Endothelial cell of umbilical vein (primary cell): ENCODE measurements around the gene TGM1. TPM values are rescaled to one million over a fixed set of nuclear protein-coding genes. Genes with fewer than 3 reads are reported as not detected.
A peak's percentile ranks its signal among the peaks of the same experiment; 100 is the strongest.

Experiments used
- BruUV-seq: library from RNA; stranded (reverse); fragments of 400-500 nt; replicated peaks from 2 replicates; lab custom pipeline; 2021; lab: Mats Ljungman, UMichigan
- CTCF ChIA-PET: fragments of 300-600, 350-600 bp; sonication (Branson Sonifier 250); formaldehyde crosslinking; loops from one replicate; lab custom pipeline; 2021; ENCODE audit warnings: antibody characterized with exemption, inconsistent platforms; lab: Charles Lee
- POLR2A ChIA-PET: fragments of 300-600, 350-600 bp; sonication (Branson Sonifier 250); formaldehyde crosslinking; loops from one replicate; lab custom pipeline; 2021; ENCODE audit warnings: antibody characterized with exemption, inconsistent platforms; lab: Charles Lee
- DNase-seq: peaks from one replicate; pipeline ENCODE4 v3.0.0-alpha.2; 2011; ENCODE audit warnings: low read depth, low spot score
- FAIRE-seq: peaks from 2 replicates; lab custom pipeline; 2011; peaks lifted over from hg19 to GRCh38; lab: Jason Lieb, UNC
- H2AFZ ChIP-seq: 2 replicates; pipeline ENCODE4 v1.6.0; 2012; ENCODE audit warnings: low read depth, low read length, control low read depth, inconsistent platforms
- H3K27ac ChIP-seq: 2 replicates; pipeline ENCODE4 v1.5.1; 2011; ENCODE audit warnings: low read depth, mild to moderate bottlenecking, control low read depth, low read length, moderate library complexity; ENCODE audit not compliant: insufficient read depth
- H3K27me3 ChIP-seq, 2 experiments: 2 replicates each; pipeline versions ENCODE4 v1.6.0 to v1.6.1; 2011; ENCODE audit warnings: low read length in 2 of 2, mixed read lengths in 1 of 2; ENCODE audit not compliant: control insufficient read depth in 2 of 2, insufficient read depth in 2 of 2
- H3K36me3 ChIP-seq, 2 experiments: 2 replicates in 1 of 2; 3 replicates in 1 of 2; pipeline ENCODE4 v1.5.1; 2011; ENCODE audit warnings: low read length in 2 of 2, mild to moderate bottlenecking in 1 of 2, moderate library complexity in 1 of 2; ENCODE audit not compliant: control insufficient read depth in 2 of 2, insufficient read depth in 2 of 2; ENCODE audit errors: extremely low read depth in 1 of 2
- H3K4me1 ChIP-seq: 3 replicates; pipeline ENCODE4 v1.5.1; 2011; ENCODE audit warnings: mild to moderate bottlenecking, low read length; ENCODE audit not compliant: control insufficient read depth, insufficient read depth; ENCODE audit errors: extremely low read depth
- H3K4me2 ChIP-seq: 2 replicates; pipeline ENCODE4 v1.6.1; 2011; ENCODE audit warnings: low read length, control low read depth, mixed read lengths; ENCODE audit not compliant: insufficient read depth
- H3K4me3 ChIP-seq, 3 experiments: fragments of 200-600 bp in 1 of 3; sonication (generic), shearing (Covaris generic) in 1 of 3; replicated peaks in 1 of 3; 2 replicates each; pipeline ENCODE4 v1.5.1; 2011 to 2016; ENCODE audit warnings: control low read depth in 3 of 3, low read length in 3 of 3, mild to moderate bottlenecking in 2 of 3, inconsistent platforms in 1 of 3, low read depth in 1 of 3, moderate library complexity in 1 of 3; ENCODE audit not compliant: insufficient read depth in 1 of 3
- H3K79me2 ChIP-seq: 2 replicates; pipeline ENCODE4 v1.6.0; 2012; ENCODE audit warnings: low read length, inconsistent platforms; ENCODE audit not compliant: control insufficient read depth, insufficient read depth
- H3K9ac ChIP-seq: replicated peaks from 2 replicates; pipeline ENCODE3; 2011; ENCODE audit warnings: low read length, control low read depth; ENCODE audit not compliant: insufficient read depth; ENCODE audit errors: extremely low read depth
- H3K9me1 ChIP-seq: replicated peaks from 3 replicates; pipeline ENCODE4 v1.6.0; 2011; ENCODE audit warnings: mild to moderate bottlenecking, low read length; ENCODE audit not compliant: control insufficient read depth, insufficient read depth; ENCODE audit errors: extremely low read depth
- H3K9me3 ChIP-seq: replicated peaks from 2 replicates; pipeline ENCODE4 v1.5.1; 2012; ENCODE audit warnings: low read length, inconsistent platforms; ENCODE audit not compliant: control insufficient read depth, insufficient read depth
- H4K20me1 ChIP-seq: replicated peaks from 2 replicates; pipeline ENCODE3; 2011; ENCODE audit warnings: mild to moderate bottlenecking, low read length; ENCODE audit not compliant: control insufficient read depth, insufficient read depth; ENCODE audit errors: extremely low read depth
- EZH2 ChIP-seq: IDR thresholded peaks from 2 replicates; pipeline ENCODE4 v1.6.1; 2012; ENCODE audit warnings: borderline replicate concordance, low read depth, mild to moderate bottlenecking, moderate library complexity, low read length, inconsistent platforms; ENCODE audit not compliant: severe bottlenecking
- FOS ChIP-seq: IDR thresholded peaks from 2 replicates; pipeline ENCODE4 v1.6.1; 2011; ENCODE audit warnings: mild to moderate bottlenecking, low read length, moderate library complexity, borderline replicate concordance; ENCODE audit not compliant: insufficient read depth
- GATA2 ChIP-seq: IDR thresholded peaks from 2 replicates; pipeline ENCODE4 v1.7.0; 2011; ENCODE audit warnings: low read depth, mild to moderate bottlenecking, moderate library complexity, mixed read lengths, low read length; ENCODE audit not compliant: insufficient read length, insufficient read depth
- JUN ChIP-seq: IDR thresholded peaks from 2 replicates; pipeline ENCODE4 v1.6.1; 2011; ENCODE audit warnings: borderline replicate concordance, low read depth; ENCODE audit not compliant: insufficient read length, insufficient read depth
- MYC ChIP-seq: IDR thresholded peaks from one replicate; pipeline ENCODE4 v1.6.1; 2011; ENCODE audit warnings: mild to moderate bottlenecking, low read depth, low read length
- POLR2A ChIP-seq: IDR thresholded peaks from 2 replicates; pipeline ENCODE4 v1.6.1; 2012; ENCODE audit warnings: low read depth, mild to moderate bottlenecking, control low read depth, low read length
- POLR2AphosphoS5 ChIP-seq: IDR thresholded peaks from 2 replicates; pipeline ENCODE4 v1.6.1; 2012; ENCODE audit warnings: low read depth, mild to moderate bottlenecking, control low read depth, low read length, moderate library complexity; ENCODE audit not compliant: insufficient read depth
- dilution Hi-C: fragments of 300-500 bp; cut with MboI; formaldehyde crosslinking; loops from one replicate; pipeline ENCODE4 v1.15.0; 2019; ENCODE audit warnings: low sequenced_read_pairs; ENCODE audit not compliant: extremely low pct_ligation_motif_present
- intact Hi-C: fragments of 100-400 bp; cut with micrococcal nuclease; formaldehyde crosslinking; loops from one replicate; pipeline ENCODE4 v1.10.0; 2022
- polyA plus RNA-seq, 4 experiments: library from polyadenylated mRNA; depleted of rRNA in 3 of 4; stranded (reverse) in 3 of 4; unstranded in 1 of 4; fragments of >200 nt; gene quantifications; 2 replicates each; pipeline versions ENCODE4 v1.2.1 to v1.2.3, GENCODE V29; 2011 to 2012; ENCODE audit warnings: missing spikeins in 1 of 4
- total RNA-seq: library from RNA; stranded (reverse); gene quantifications from 2 replicates; pipeline ENCODE4 v1.2.3, GENCODE V29; 2021
- TF ChIP-seq, protein P1 (sequence below): IDR thresholded peaks from 2 replicates; pipeline ENCODE4 v1.6.1; 2011; ENCODE audit not compliant: insufficient read depth, insufficient read length
- TF ChIP-seq, protein P2 (sequence below), 2 donors: IDR thresholded peaks; 1 replicate in 1 of 2; 2 replicates in 1 of 2; pipeline ENCODE4 v1.5.1; 2011; ENCODE audit warnings: low read length in 2 of 2, mild to moderate bottlenecking in 2 of 2, moderate library complexity in 2 of 2, control low read depth in 1 of 2, inconsistent platforms in 1 of 2, low read depth in 1 of 2; ENCODE audit not compliant: insufficient read depth in 1 of 2; ENCODE audit errors: extremely low read depth in 1 of 2

Gene TGM1
- total and polyA plus RNA-seq, 2 donors (not counting 3 experiments of a cell fraction or from before 2014, with no cell fraction given) = 1.0 to 3.4 TPM

DNA sequence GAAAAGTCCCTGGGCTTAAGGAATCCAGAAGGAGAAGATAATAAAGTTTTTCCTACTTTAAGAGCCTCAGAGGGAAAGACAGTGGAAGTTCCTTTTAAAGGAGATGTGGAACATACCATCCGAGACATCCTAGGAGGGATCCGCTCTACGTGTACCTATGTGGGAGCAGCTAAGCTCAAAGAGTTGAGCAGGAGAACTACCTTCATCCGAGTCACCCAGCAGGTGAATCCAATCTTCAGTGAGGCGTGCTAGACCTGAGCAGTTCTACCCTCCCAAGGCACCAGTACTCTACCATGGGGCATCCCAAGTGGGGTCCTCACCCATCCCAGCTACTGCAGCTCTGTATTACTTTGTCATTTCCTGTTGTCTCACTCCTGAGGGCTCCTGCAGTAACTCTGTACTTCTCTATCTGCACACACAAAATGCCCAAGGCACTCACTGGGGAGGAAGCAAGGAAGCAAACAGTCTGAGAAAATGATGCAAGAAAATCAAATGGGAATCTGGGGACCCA, 24.4 kb downstream of the TGM1 start:
- CTCF ChIA-PET = interaction anchor here (1.0 to 4.2 kb wide), 4 partner anchors 11 to 95 kb away, joined by 3 to 20 read pairs (median 10); partner anchors contain the start of gene MDP1
- H3K9ac ChIP-seq = no peak overlapping the region
- H3K27ac ChIP-seq = no peak overlapping the region
- no peaks in the 10 kb centered on the region for H3K9me1 ChIP-seq
- no peak overlapping the region for H2AFZ ChIP-seq
- FAIRE-seq (no peak), DNase-seq (no peak)
- H3K9me3 ChIP-seq = no peaks in the 10 kb centered on the region
- no TSS peak for BruUV-seq
- H4K20me1 ChIP-seq = no peaks in the 10 kb centered on the region
- H3K4me3 ChIP-seq = no peak overlapping the region
- dilution Hi-C loops (no loop called here), intact Hi-C loops (no loop called here)
- H3K4me2 ChIP-seq = no peak overlapping the region
- peak; percentile 27 for TF ChIP-seq POLR2A
- TF ChIP-seq, protein P1, sequence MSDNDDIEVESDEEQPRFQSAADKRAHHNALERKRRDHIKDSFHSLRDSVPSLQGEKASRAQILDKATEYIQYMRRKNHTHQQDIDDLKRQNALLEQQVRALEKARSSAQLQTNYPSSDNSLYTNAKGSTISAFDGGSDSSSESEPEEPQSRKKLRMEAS = no peak
- POLR2A ChIA-PET = interaction anchor here (0.6 to 0.9 kb wide), 2 partner anchors 10 to 1044 kb away, joined by 3 to 4 read pairs; no protein-coding TSS in a partner anchor
- no peaks in the 10 kb centered on the region for H3K27me3 ChIP-seq
- H3K79me2 ChIP-seq = peaks cover 30% of the 10 kb centered on the region
- peaks cover 40% of the 10 kb centered on the region for H3K4me1 ChIP-seq
- peaks cover 8 to 33% of the 10 kb centered on the region in 2 experiments for H3K36me3 ChIP-seq

DNA sequence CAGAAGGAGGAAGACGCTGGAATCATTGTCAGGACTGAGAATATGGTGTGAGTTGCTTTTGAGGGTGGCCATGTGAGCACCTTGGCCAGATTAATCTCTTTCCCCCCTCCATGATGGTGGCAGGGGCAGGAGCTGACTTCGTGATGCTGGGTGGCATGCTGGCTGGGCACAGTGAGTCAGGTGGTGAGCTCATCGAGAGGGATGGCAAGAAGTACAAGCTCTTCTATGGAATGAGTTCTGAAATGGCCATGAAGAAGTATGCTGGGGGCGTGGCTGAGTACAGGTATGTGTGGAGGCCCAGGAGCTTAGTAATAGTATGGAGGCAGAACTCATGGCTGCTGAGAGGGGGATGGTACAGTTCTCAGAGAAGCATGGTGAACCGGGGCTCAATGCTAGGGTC, 24.9 kb downstream of the TGM1 start:
- H3K79me2 ChIP-seq = peaks cover 34% of the 10 kb centered on the region
- ChIA-PET POLR2A (interaction anchor here (0.6 to 0.9 kb wide), 2 partner anchors 10 to 1043 kb away, joined by 3 to 4 read pairs; no protein-coding TSS in a partner anchor), CTCF (interaction anchor here (1.0 to 4.2 kb wide), 4 partner anchors 11 to 95 kb away, joined by 3 to 20 read pairs (median 10); partner anchors contain the start of gene MDP1)
- no peaks in the 10 kb centered on the region for H3K9me1 ChIP-seq
- TF ChIP-seq GATA2 (no peak), EZH2 (no peak), POLR2A (no peak), JUN (no peak), MYC (no peak), POLR2AphosphoS5 (no peak), FOS (no peak)
- TF ChIP-seq, protein P1 = no peak
- TF ChIP-seq, protein P2, sequence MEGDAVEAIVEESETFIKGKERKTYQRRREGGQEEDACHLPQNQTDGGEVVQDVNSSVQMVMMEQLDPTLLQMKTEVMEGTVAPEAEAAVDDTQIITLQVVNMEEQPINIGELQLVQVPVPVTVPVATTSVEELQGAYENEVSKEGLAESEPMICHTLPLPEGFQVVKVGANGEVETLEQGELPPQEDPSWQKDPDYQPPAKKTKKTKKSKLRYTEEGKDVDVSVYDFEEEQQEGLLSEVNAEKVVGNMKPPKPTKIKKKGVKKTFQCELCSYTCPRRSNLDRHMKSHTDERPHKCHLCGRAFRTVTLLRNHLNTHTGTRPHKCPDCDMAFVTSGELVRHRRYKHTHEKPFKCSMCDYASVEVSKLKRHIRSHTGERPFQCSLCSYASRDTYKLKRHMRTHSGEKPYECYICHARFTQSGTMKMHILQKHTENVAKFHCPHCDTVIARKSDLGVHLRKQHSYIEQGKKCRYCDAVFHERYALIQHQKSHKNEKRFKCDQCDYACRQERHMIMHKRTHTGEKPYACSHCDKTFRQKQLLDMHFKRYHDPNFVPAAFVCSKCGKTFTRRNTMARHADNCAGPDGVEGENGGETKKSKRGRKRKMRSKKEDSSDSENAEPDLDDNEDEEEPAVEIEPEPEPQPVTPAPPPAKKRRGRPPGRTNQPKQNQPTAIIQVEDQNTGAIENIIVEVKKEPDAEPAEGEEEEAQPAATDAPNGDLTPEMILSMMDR (IDR thresholded peaks at IDR 0.05; ENCODE audit: extremely low read depth in 1 of 2, insufficient read depth in 1 of 2, low read depth in 1 of 2, low read length in 2 of 2) = no peak
- no TSS peak for BruUV-seq
- no peak for FAIRE-seq
- no peak overlapping the region for H3K4me3 ChIP-seq
- no peaks in the 10 kb centered on the region for H3K27me3 ChIP-seq
- DNase-seq = no peak
- no peak overlapping the region for H3K27ac ChIP-seq
- no peak overlapping the region for H3K4me2 ChIP-seq
- no peaks in the 10 kb centered on the region for H4K20me1 ChIP-seq
- intact Hi-C loops (no loop called here), dilution Hi-C loops (no loop called here)
- peaks cover 8 to 33% of the 10 kb centered on the region in 2 experiments for H3K36me3 ChIP-seq
- H3K9me3 ChIP-seq = no peaks in the 10 kb centered on the region
- no peak overlapping the region for H2AFZ ChIP-seq
- H3K9ac ChIP-seq = no peak overlapping the region
- H3K4me1 ChIP-seq = peaks cover 40% of the 10 kb centered on the region
